ENCODE data around the gene DCK. TPM values are rescaled to one million over a fixed set of nuclear protein-coding genes. Genes with fewer than 3 reads are reported as not detected.

The DCK gene
- total and polyA plus RNA-seq, 9 of the 15 experiments (the other 6 are each of a cell fraction or from before 2014, with no cell fraction given): 11.3 to 25.8 (median 19.6) TPM

DNA sequence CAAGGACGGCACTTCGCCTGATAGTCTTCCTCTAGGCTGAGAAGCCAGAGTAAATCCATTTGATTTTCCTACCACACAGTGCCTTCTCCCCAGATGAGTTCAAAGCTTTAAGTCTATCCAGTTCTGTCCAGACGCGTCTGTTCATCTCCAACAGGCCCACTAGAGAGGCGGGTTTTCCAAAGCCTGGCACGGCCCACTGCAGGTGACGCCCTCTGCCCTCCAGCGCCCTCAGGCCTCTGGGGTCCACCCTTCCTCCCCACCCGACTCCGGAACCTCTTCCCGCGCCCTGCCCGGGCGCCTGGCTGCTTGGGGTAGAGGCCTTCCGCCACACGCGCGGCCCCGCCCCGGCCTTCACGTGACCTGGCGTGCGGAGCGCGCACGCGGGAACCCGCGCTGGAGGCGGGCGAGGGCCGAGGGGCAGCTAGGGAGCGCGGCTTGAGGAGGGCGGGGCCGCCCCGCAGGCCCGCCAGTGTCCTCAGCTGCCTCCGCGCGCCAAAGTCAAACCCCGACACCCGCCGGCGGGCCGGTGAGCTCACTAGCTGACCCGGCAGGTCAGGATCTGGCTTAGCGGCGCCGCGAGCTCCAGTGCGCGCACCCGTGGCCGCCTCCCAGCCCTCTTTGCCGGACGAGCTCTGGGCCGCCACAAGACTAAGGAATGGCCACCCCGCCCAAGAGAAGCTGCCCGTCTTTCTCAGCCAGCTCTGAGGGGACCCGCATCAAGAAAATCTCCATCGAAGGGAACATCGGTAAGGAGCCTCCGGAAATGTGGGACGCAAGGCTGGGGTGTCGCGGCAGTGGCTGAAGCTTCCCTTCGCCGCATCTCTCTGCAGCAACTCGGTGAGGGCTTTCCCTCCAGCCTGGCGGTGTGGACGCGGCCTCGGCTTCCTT, at the start of gene DCK (continued):
- TF ChIP-seq ZNF785 (CRISPR knock-in tag; IDR thresholded peaks at IDR 0.05): no peak
- TF ChIP-seq ZBTB40 (IDR thresholded peaks at IDR 0.05): 0 out of 2 replicates have a peak, but pooled peaks have one; percentile 39
- no peak for TF ChIP-seq ZBTB40 (CRISPR knock-in tag; IDR thresholded peaks at IDR 0.05)
- peak; percentile 32; the same call in 1 of the 2 replicates for TF ChIP-seq SMARCA4 (IDR thresholded peaks at IDR 0.05)
- no peak for TF ChIP-seq ZNF282 (CRISPR knock-in tag; IDR thresholded peaks at IDR 0.05)
- no peak; the same call in 1 of the 2 replicates for TF ChIP-seq CREB3 (tag; conservative IDR thresholded peaks at IDR 0.05; ENCODE audit: low read depth)
- no peak for TF ChIP-seq ZC3H8 (IDR thresholded peaks at IDR 0.05)
- TF ChIP-seq, protein P1, sequence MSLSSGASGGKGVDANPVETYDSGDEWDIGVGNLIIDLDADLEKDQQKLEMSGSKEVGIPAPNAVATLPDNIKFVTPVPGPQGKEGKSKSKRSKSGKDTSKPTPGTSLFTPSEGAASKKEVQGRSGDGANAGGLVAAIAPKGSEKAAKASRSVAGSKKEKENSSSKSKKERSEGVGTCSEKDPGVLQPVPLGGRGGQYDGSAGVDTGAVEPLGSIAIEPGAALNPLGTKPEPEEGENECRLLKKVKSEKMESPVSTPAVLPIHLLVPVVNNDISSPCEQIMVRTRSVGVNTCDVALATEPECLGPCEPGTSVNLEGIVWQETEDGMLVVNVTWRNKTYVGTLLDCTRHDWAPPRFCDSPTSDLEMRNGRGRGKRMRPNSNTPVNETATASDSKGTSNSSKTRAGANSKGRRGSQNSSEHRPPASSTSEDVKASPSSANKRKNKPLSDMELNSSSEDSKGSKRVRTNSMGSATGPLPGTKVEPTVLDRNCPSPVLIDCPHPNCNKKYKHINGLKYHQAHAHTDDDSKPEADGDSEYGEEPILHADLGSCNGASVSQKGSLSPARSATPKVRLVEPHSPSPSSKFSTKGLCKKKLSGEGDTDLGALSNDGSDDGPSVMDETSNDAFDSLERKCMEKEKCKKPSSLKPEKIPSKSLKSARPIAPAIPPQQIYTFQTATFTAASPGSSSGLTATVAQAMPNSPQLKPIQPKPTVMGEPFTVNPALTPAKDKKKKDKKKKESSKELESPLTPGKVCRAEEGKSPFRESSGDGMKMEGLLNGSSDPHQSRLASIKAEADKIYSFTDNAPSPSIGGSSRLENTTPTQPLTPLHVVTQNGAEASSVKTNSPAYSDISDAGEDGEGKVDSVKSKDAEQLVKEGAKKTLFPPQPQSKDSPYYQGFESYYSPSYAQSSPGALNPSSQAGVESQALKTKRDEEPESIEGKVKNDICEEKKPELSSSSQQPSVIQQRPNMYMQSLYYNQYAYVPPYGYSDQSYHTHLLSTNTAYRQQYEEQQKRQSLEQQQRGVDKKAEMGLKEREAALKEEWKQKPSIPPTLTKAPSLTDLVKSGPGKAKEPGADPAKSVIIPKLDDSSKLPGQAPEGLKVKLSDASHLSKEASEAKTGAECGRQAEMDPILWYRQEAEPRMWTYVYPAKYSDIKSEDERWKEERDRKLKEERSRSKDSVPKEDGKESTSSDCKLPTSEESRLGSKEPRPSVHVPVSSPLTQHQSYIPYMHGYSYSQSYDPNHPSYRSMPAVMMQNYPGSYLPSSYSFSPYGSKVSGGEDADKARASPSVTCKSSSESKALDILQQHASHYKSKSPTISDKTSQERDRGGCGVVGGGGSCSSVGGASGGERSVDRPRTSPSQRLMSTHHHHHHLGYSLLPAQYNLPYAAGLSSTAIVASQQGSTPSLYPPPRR (CRISPR knock-in tag; IDR thresholded peaks at IDR 0.05; ENCODE audit: borderline replicate concordance): no peak
- no peak for TF ChIP-seq IRF9 (tag; IDR thresholded peaks at IDR 0.05)
- no peak for TF ChIP-seq SP2 (IDR thresholded peaks at IDR 0.05; ENCODE audit: extremely low read depth, low read depth, low read length, poor library complexity, severe bottlenecking)
